ENCODE data around the gene GLS.

GLS gene

DNA sequence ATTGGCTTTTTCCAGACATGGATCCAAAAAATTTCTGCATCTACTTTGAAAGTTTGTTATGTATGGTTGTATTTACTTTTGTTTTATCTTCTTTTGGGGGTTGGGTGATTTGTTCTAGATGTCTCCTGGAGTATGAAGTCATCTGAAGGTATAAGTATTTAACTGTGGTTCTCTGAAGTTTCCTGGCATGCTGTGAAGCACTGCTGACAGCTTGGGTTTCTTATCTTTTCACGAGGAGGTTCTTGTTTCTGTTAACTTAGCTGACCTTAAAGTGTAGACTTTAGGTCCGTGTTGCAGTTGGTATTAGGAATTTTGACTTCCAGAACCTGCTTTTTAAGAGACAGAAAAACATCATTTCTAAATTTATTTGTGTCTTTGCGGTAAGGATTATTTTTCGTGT is 15.9 kb downstream of the GLS start:
- TF ChIP-seq, protein P1, sequence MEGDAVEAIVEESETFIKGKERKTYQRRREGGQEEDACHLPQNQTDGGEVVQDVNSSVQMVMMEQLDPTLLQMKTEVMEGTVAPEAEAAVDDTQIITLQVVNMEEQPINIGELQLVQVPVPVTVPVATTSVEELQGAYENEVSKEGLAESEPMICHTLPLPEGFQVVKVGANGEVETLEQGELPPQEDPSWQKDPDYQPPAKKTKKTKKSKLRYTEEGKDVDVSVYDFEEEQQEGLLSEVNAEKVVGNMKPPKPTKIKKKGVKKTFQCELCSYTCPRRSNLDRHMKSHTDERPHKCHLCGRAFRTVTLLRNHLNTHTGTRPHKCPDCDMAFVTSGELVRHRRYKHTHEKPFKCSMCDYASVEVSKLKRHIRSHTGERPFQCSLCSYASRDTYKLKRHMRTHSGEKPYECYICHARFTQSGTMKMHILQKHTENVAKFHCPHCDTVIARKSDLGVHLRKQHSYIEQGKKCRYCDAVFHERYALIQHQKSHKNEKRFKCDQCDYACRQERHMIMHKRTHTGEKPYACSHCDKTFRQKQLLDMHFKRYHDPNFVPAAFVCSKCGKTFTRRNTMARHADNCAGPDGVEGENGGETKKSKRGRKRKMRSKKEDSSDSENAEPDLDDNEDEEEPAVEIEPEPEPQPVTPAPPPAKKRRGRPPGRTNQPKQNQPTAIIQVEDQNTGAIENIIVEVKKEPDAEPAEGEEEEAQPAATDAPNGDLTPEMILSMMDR (IDR thresholded peaks at IDR 0.05; ENCODE audit: insufficient read depth, low read length), result no peak
- TF ChIP-seq GABPA (IDR thresholded peaks at IDR 0.05; ENCODE audit: low read depth) (no peak), REST (IDR thresholded peaks at IDR 0.05; ENCODE audit: insufficient replicate concordance, low read depth) (no peak), SPI1 (IDR thresholded peaks at IDR 0.05; ENCODE audit: borderline replicate concordance, low read depth) (no peak), POLR2AphosphoS5 (IDR thresholded peaks at IDR 0.05; ENCODE audit: low read depth) (no peak)
- no peak for DNase-seq (ENCODE audit: low read depth in 1 of 2, low spot score in 1 of 2)
- Histone ChIP-seq H3K27me3 (ENCODE audit: insufficient read depth, poor library complexity, severe bottlenecking) (no peaks in the 10 kb centered on the region), H3K4me3 (replicated peaks; ENCODE audit: insufficient read depth, low read length) (no peak overlapping the region), H3K27ac (replicated peaks) (no peak overlapping the region)

DNA sequence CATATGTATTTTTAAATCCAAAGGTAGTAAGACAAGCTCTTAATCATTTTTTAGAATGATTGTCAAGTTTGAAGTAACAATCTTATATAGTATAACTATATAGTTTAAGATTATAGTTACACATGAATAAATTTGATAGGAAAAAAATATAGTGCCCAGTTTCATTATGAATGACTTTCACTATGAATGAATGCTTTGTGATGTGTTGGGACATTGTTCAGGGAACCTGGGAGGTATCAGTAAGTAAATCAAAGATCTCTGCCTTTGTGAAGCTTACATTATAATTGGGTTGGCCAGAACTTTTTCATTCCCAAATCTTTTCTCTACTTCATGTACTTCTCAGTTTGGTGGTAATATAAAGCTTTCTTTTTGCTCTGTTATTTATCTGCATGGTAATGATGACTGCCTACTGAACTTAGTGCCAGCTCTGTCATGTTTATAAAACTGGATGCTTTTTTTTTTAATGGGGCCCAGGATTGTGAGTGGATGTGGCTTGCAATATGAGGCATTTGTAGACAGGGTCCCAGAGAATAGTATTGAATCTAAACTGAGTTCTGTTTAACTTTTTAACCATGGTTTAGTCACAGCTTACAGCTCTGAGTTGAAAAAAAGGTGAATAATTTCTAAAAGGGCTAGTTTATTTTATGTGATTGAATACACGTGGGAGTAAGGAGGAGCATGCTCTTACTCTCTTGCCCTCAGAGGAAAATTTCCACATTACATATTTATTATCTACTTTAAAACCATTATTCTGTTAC is 23.3 kb downstream of the GLS start:
- Histone ChIP-seq H3K4me3 (replicated peaks; ENCODE audit: insufficient read depth, low read length) (no peak overlapping the region), H3K27ac (replicated peaks) (no peak overlapping the region), H3K27me3 (ENCODE audit: insufficient read depth, poor library complexity, severe bottlenecking) (no peaks in the 10 kb centered on the region)
- no peak for DNase-seq (ENCODE audit: low read depth in 1 of 2, low spot score in 1 of 2)
- TF ChIP-seq SPI1 (IDR thresholded peaks at IDR 0.05; ENCODE audit: borderline replicate concordance, low read depth), result no peak

DNA sequence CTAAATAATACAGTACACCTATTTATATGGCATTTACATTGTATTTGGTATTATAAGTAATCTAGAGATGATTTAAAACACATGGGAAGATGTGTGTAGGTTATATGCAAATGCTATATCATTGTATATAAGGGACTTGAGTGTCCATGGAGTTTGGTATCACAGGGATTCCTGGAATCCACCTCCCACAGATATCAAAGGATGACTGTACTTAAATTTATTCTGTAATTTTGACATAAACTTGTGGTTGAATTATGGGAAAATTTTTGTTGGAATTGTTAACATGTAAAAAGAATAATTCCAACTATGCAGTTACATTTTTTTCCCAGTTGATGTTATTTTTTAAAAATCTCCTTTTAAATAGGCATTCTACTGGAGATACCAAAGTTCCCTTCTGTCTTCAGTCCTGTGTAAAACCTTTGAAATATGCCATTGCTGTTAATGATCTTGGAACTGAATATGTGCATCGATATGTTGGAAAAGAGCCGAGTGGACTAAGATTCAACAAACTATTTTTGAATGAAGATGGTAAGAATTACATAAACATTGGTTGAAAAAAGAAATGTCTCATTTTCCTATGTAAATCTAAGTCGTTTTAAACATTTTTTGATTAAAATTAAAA is 24.1 kb downstream of the GLS start:
- H3K27me3 ChIP-seq (ENCODE audit: insufficient read depth, poor library complexity, severe bottlenecking), result no peaks in the 10 kb centered on the region
- no peak overlapping the region for H3K27ac ChIP-seq (replicated peaks)
- H3K4me3 ChIP-seq (replicated peaks; ENCODE audit: insufficient read depth, low read length), result no peak overlapping the region
- TF ChIP-seq SPI1 (IDR thresholded peaks at IDR 0.05; ENCODE audit: borderline replicate concordance, low read depth) (no peak), POLR2AphosphoS5 (IDR thresholded peaks at IDR 0.05; ENCODE audit: low read depth) (no peak)
- DNase-seq (ENCODE audit: low read depth in 1 of 2, low spot score in 1 of 2), result no peak

DNA sequence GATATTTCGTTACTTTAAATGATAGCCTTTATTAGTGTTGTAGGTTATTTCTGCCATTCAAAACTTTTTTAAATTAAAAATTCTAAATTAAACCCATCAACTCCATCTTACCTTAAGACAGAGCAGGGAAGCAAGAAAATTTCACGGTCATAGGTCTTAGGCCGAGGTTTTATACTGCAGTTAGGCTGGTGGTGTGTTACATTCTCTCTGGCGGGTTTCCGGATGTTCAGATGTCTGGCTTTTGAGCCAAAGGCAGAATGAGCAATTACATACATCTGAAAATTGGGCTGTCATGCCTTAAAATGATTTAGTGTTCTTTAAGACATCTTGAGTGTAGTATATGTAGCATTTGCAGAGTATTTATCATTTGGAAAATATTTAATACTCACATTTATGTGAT is 27.9 kb downstream of the GLS start:
- no peaks in the 10 kb centered on the region for H3K27me3 ChIP-seq (ENCODE audit: insufficient read depth, poor library complexity, severe bottlenecking)
- H3K4me3 ChIP-seq (replicated peaks; ENCODE audit: insufficient read depth, low read length), result no peak overlapping the region
- DNase-seq (ENCODE audit: low read depth in 1 of 2, low spot score in 1 of 2), result no peak
- H3K27ac ChIP-seq (replicated peaks), result no peak overlapping the region
- no peak for TF ChIP-seq REST (IDR thresholded peaks at IDR 0.05; ENCODE audit: insufficient replicate concordance, low read depth)
- no peak for TF ChIP-seq SPI1 (IDR thresholded peaks at IDR 0.05; ENCODE audit: borderline replicate concordance, low read depth)
- TF ChIP-seq POLR2AphosphoS5 (IDR thresholded peaks at IDR 0.05; ENCODE audit: low read depth), result no peak
- TF ChIP-seq GABPA (IDR thresholded peaks at IDR 0.05; ENCODE audit: low read depth), result no peak
- TF ChIP-seq, protein P1 (IDR thresholded peaks at IDR 0.05; ENCODE audit: insufficient read depth, low read length), result no peak
